HG03039 (cell line): Measurements from ENCODE around the gene PBX3.

ENCODE experiments used
- ATAC-seq: cut with Tn5 transposase; IDR thresholded peaks from one replicate; pipeline ENCODE4 v1.9.1; 2021; ENCODE audit warnings: mild to moderate bottlenecking, moderate library complexity; ENCODE audit not compliant: unreplicated experiment

The PBX3 gene

GRCh38 chr9:125856331-125856730, 109.2 kb downstream of the PBX3 start:
- no peak for ATAC-seq

GRCh38 chr9:125861405-125862058, 114.4 kb downstream of the PBX3 start:
- no peak for ATAC-seq

- no peak for ATAC-seq
Measured at GRCh38 chr9:125863923-125864322, 116.8 kb downstream of the PBX3 start.

- no peak for ATAC-seq
Measured at GRCh38 chr9:125867751-125868415, 120.7 kb downstream of the PBX3 start.

- no peak for ATAC-seq
Measured at GRCh38 chr9:125878164-125878631, 131.0 kb downstream of the PBX3 start.

GRCh38 chr9:125881042-125881441, 133.9 kb downstream of the PBX3 start:
- no peak for ATAC-seq

GRCh38 chr9:125883565-125884217, 136.5 kb downstream of the PBX3 start:
- ATAC-seq = no peak

GRCh38 chr9:125884218-125884595, 137.0 kb downstream of the PBX3 start:
- ATAC-seq = no peak

- ATAC-seq = no peak
Measured at GRCh38 chr9:125885405-125886034, 138.3 kb downstream of the PBX3 start.

GRCh38 chr9:125886365-125886764, 139.2 kb downstream of the PBX3 start:
- no peak for ATAC-seq

- ATAC-seq = no peak
Measured at GRCh38 chr9:125887172-125887571, 140.0 kb downstream of the PBX3 start.

- no peak for ATAC-seq
Measured at GRCh38 chr9:125888211-125888610, 141.0 kb downstream of the PBX3 start.

- ATAC-seq = no peak
Measured at GRCh38 chr9:125889112-125889475, 141.9 kb downstream of the PBX3 start.

GRCh38 chr9:125889476-125890419, 142.6 kb downstream of the PBX3 start:
- no peak for ATAC-seq

- ATAC-seq = no peak
Measured at GRCh38 chr9:125890826-125891225, 143.7 kb downstream of the PBX3 start.

- no peak for ATAC-seq
Measured at GRCh38 chr9:125893277-125893676, 146.1 kb downstream of the PBX3 start.

GRCh38 chr9:125894566-125894965, 147.4 kb downstream of the PBX3 start:
- no peak for ATAC-seq

GRCh38 chr9:125896404-125896803, 149.2 kb downstream of the PBX3 start:
- ATAC-seq = no peak

- ATAC-seq = no peak
Measured at GRCh38 chr9:125896964-125897363, 149.8 kb downstream of the PBX3 start.

- ATAC-seq = no peak
Measured at GRCh38 chr9:125897481-125897880, 150.3 kb downstream of the PBX3 start.

- no peak for ATAC-seq
Measured at GRCh38 chr9:125902214-125902613, 155.0 kb downstream of the PBX3 start.
